Right renal cortex interstitium (tissue), 3 donors: ENCODE results near the gene SCAMP1. TPM values are rescaled to one million over a fixed set of nuclear protein-coding genes. Genes with fewer than 3 reads are reported as not detected.

Experiments
- DNase-seq, 3 donors: peaks; one replicate each; pipeline ENCODE4 v3.0.0-alpha.2; 2013; ENCODE audit warnings: low read depth in 3 of 3, low spot score in 2 of 3
- polyA plus RNA-seq, 3 donors: library from polyadenylated mRNA; unstranded; fragments of 120-200 nt; gene quantifications; one replicate each; pipeline ENCODE4 v1.2.1, GENCODE V29; 2013; ENCODE audit not compliant: insufficient read length in 3 of 3

The SCAMP1 gene
- polyA plus RNA-seq, 3 donors = 57.4 to 63.7 (median 58.8) TPM

DNA sequence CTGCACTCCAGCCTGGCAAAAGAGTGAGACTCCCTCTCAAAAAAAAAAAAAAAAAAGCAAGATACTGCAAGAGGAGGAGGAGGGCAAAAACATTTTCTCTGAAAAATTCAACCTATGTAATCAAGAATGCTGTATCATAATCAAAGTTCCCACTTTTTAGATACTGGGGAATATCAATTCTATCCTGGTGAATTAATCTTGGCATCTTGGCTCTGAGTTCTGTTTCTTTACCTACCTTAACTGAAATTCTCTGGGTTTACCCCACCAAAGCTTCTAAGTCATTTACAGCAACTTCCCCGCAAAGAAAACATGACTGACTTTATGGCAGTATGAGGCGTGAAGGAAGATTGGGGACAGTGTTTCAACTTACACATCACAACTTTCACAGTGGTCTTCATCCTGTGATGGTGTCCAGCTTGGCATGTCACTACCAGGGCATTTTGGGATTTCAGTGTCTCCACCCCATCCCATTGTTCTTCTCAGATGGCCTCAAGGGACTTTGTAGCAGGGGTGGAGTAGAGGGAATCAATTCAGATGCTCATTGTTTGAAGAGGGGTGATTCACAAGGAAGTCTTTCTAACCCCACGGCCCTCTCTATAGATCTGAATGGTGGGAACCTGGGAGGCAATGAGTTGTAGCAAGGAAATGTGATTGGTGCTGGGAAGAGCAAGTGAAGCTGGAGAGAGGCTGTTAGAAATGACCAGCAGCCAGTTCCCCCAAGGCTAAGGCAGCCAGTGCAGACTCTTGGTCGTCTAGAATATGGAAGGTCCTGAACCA lies 130.5 kb downstream of the SCAMP1 start:
- no peak for DNase-seq

DNA sequence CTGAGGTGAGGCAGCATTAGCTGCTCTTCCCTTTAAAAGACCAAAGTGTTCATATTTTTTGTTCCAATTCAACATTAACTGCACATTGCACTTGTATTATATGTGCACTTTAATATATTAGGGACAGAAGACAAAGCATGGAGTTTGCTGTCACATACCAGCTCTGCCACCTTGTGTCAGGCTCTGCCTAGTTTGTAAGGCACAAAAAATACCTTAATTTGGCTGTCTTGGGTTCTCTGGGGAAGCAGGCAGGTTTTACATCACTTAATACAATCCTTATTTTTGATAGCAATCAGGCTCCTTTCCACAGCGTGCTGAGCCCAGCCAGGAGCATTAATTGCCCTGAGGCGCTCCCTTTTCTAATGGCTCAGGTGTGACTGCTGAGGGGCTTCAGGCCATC lies 131.8 kb downstream of the SCAMP1 start:
- DNase-seq = no peak

GRCh38 chr5:78492650-78493049 lies 132.2 kb downstream of the SCAMP1 start:
- no peak for DNase-seq

DNA sequence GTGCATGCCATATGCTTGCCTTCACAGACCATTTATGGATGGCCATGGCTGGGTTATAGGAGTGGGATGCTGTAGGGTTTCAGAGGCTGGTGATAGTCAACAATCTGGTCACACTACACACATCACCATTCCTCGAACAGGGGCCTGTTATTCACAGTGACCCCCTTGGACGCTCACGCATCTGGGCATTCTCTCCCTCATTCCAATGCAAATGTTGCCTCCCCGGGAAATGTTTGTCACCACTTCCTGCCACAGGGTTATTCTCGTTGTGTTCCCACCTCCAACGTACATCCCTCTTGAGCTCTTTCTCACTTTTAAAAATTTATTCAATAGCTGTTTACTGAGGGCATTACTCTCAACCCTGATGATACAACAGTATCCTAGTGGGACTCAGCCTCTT lies 135.4 kb downstream of the SCAMP1 start:
- no peak for DNase-seq

DNA sequence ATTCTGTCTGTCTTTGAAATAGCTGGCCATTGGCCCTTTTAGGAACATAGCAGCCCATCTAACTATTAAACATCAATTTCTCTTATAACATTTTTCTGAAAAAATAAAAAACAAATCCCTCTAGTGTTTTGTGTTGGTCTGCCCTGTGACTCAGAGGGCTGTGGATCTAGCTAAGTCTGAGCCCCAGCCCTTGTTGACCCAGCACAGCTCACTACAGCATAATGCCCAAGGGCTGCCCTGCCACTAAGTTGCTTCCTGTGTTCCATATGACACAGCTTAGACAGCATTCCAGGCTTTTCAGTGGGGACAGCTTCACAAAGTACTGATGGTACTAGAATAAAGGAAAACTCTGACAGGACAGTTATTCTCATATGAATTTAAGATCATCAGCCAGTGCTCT lies 136.0 kb downstream of the SCAMP1 start:
- DNase-seq = no peak

- no peak for DNase-seq
These were observed 137.4 kb downstream of the SCAMP1 start for GRCh38 chr5:78497573-78498533.

DNA sequence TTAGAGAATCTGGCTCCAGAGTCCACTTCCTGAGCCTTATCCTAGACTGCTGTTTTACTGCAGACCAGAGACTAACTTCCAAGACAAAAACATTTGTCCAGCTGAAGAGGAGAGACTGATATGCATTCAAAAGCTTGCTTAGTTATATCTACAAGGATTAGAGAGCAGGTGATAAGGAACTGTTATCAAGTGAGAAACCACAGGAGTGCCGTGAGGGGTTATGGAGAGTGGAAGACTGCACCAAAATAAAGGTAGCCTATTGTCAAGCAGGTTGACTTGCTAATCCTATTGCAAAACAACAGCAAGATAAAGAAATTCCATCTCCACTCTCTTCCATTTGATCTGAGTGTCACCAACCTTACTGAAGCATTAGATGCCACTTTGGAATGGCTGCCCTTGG lies 139.1 kb downstream of the SCAMP1 start:
- DNase-seq = no peak

GRCh38 chr5:78500028-78500427 lies 139.6 kb downstream of the SCAMP1 start:
- no peak for DNase-seq

- no peak for DNase-seq
These were observed 140.5 kb downstream of the SCAMP1 start for GRCh38 chr5:78500871-78501270.

GRCh38 chr5:78501411-78502352 lies 141.3 kb downstream of the SCAMP1 start:
- no peak for DNase-seq

- DNase-seq = no peak
These were observed 143.7 kb downstream of the SCAMP1 start for GRCh38 chr5:78503958-78504653.

GRCh38 chr5:78504704-78505677 lies 144.6 kb downstream of the SCAMP1 start:
- peak; percentile 60 to 77 (median 76) for DNase-seq

GRCh38 chr5:78505860-78506259 lies 145.4 kb downstream of the SCAMP1 start:
- DNase-seq = no peak

GRCh38 chr5:78506261-78507024 lies 146.0 kb downstream of the SCAMP1 start:
- DNase-seq = no peak

DNA sequence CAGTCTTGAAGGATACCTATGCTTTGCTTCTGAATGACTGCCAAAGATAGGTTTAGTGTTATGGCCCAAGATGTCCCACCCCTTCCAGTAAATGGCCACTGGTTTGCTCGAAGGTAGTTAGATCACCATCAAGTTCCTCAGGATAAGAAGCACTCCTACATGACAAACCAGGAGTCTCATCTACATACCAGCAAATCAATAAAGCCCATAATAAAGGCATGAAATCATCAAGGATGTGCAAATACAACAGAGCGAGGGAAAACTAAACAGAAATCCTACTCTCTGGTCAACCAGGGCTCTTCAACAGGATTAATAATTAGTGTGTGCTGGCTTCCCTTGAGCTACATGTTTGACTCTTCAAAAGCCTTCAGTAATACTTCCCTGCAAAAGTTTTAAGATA lies 147.1 kb downstream of the SCAMP1 start:
- DNase-seq = no peak

- no peak for DNase-seq
These were observed 147.9 kb downstream of the SCAMP1 start for GRCh38 chr5:78508186-78508765.

- no peak for DNase-seq
These were observed 148.9 kb downstream of the SCAMP1 start for GRCh38 chr5:78509145-78509865.
